GM23338 (cell line): ENCODE measurements around the gene LATS2. TPM values are rescaled to one million over a fixed set of nuclear protein-coding genes. Genes with fewer than 3 reads are reported as not detected.

Source experiments
- ATAC-seq: fragments of 200-7000 bp; cut with Tn5 transposase; 3 replicates; pipeline ENCODE4 v1.9.1; 2020
- DNase-seq: peaks from one replicate; pipeline ENCODE4 v3.0.0-alpha.2; 2015; ENCODE audit warnings: low spot score
- H2AFZ ChIP-seq: fragments of 200-600 bp; sonication (generic); 2 replicates; pipeline ENCODE4 v1.8.0; 2016; ENCODE audit warnings: antibody characterized with exemption, mild to moderate bottlenecking, moderate library complexity
- H3F3A ChIP-seq: fragments of 200-600 bp; sonication (generic); replicated peaks from 2 replicates; pipeline ENCODE4 v1.8.0; 2017; ENCODE audit warnings: antibody characterized with exemption, mixed run types, low read depth
- H3K27ac ChIP-seq: fragments of 200-600 bp; sonication (generic); 2 replicates; pipeline ENCODE4 v1.6.1; 2016; ENCODE audit warnings: low read depth
- H3K27me3 ChIP-seq: fragments of 200-600 bp; sonication (generic); 2 replicates; pipeline ENCODE4 v1.8.0; 2016; ENCODE audit warnings: mild to moderate bottlenecking, mixed run types, moderate library complexity; ENCODE audit not compliant: insufficient read depth
- H3K36me3 ChIP-seq: fragments of 200-600 bp; sonication (generic); 2 replicates; pipeline ENCODE4 v1.8.0; 2016; ENCODE audit warnings: mild to moderate bottlenecking; ENCODE audit not compliant: insufficient read depth
- H3K4me1 ChIP-seq: fragments of 200-600 bp; sonication (generic); 2 replicates; pipeline ENCODE4 v1.8.0; 2016; ENCODE audit warnings: mild to moderate bottlenecking, moderate library complexity; ENCODE audit not compliant: insufficient read depth
- H3K4me2 ChIP-seq: fragments of 200-600 bp; sonication (generic); 2 replicates; pipeline ENCODE4 v1.7.1; 2017; ENCODE audit warnings: mixed run types
- H3K4me3 ChIP-seq: fragments of 200-600 bp; sonication (generic); 2 replicates; pipeline ENCODE4 v1.6.1; 2016; ENCODE audit warnings: mixed run types
- H3K79me2 ChIP-seq: fragments of 200-600 bp; sonication (generic); replicated peaks from 2 replicates; pipeline ENCODE4 v1.8.0; 2017; ENCODE audit warnings: mild to moderate bottlenecking; ENCODE audit not compliant: insufficient read depth
- H3K9me2 ChIP-seq: fragments of 200-600 bp; sonication (generic); 2 replicates; pipeline ENCODE4 v1.8.0; 2017; ENCODE audit not compliant: insufficient read depth
- H4K20me1 ChIP-seq: fragments of 200-600 bp; sonication (generic); replicated peaks from 2 replicates; pipeline ENCODE4 v1.8.0; 2017; ENCODE audit warnings: mild to moderate bottlenecking; ENCODE audit not compliant: insufficient read depth
- H3K27ac Mint-ChIP-seq: 2 replicates; pipeline ENCODE4 v1.8.0; 2020; ENCODE audit warnings: inconsistent platforms, mild to moderate bottlenecking, moderate library complexity, mixed read lengths
- H3K27me3 Mint-ChIP-seq: 3 replicates; pipeline ENCODE4 v1.8.0; 2022; ENCODE audit warnings: low read depth, mild to moderate bottlenecking, moderate library complexity, mixed read lengths, inconsistent platforms; ENCODE audit not compliant: insufficient read depth, poor library complexity
- H3K36me3 Mint-ChIP-seq: 3 replicates; pipeline ENCODE4 v1.8.0; 2021; ENCODE audit warnings: low read depth, mild to moderate bottlenecking, inconsistent platforms, moderate library complexity, mixed read lengths
- H3K4me1 Mint-ChIP-seq: 3 replicates; pipeline ENCODE4 v1.8.0; 2020; ENCODE audit warnings: mild to moderate bottlenecking, inconsistent platforms, mixed read lengths
- H3K4me3 Mint-ChIP-seq: 3 replicates; pipeline ENCODE4 v1.8.0; 2021; ENCODE audit warnings: moderate library complexity, mild to moderate bottlenecking, inconsistent platforms, mixed read lengths
- H3K9me3 Mint-ChIP-seq: 3 replicates; pipeline ENCODE4 v1.8.0; 2020; ENCODE audit warnings: moderate library complexity, mild to moderate bottlenecking, inconsistent platforms, mixed read lengths
- EZH2 ChIP-seq: fragments of 200-600 bp; sonication (generic); IDR thresholded peaks from one replicate; pipeline ENCODE4 v1.8.0; 2017; ENCODE audit warnings: antibody characterized with exemption, mild to moderate bottlenecking, low read depth; ENCODE audit not compliant: unreplicated experiment
- JUNB ChIP-seq: IDR thresholded peaks from one replicate; pipeline ENCODE4 v1.6.1; 2016; ENCODE audit warnings: antibody characterized with exemption; ENCODE audit not compliant: unreplicated experiment
- NANOG ChIP-seq: IDR thresholded peaks from 2 replicates; pipeline ENCODE4 v1.6.1; 2016; ENCODE audit warnings: antibody characterized with exemption, borderline replicate concordance
- ZNF114 ChIP-seq: fragments of 250-450 bp; sonication (Bioruptor Pico); IDR thresholded peaks from 2 replicates; pipeline ENCODE4 v1.5.0; 2020; ENCODE audit warnings: mild to moderate bottlenecking, moderate library complexity
- polyA plus RNA-seq: library from polyadenylated mRNA; unstranded; fragments of >200 nt; fragmentation: Nextera tagmentation; extraction: Ambion mirVana; gene quantifications from 2 replicates; pipeline ENCODE4 v1.2.1, GENCODE V29; 2016
- total RNA-seq: library from RNA; depleted of rRNA; stranded (reverse); fragments of >200 nt; shearing (Covaris generic); gene quantifications from 2 replicates; pipeline ENCODE4 v1.2.3, GENCODE V29; 2014
- TF ChIP-seq, protein P1 (sequence below), 2 experiments: fragments of 200-600 bp in 1 of 2; sonication (generic) in 1 of 2; conservative IDR thresholded peaks; 2 replicates each; pipeline versions ENCODE4 v1.5.1 to v1.6.1; 2016 to 2017; ENCODE audit warnings: antibody characterized with exemption in 2 of 2, low read depth in 2 of 2, mild to moderate bottlenecking in 2 of 2, moderate library complexity in 1 of 2
- TF ChIP-seq, protein P2 (sequence below): IDR thresholded peaks from 2 replicates; pipeline ENCODE4 v1.6.1; 2016; ENCODE audit warnings: antibody characterized with exemption
- TF ChIP-seq, protein P3 (sequence below): fragments of 250-450 bp; sonication (Bioruptor Pico); IDR thresholded peaks from 2 replicates; pipeline ENCODE4 v1.5.0; 2020; ENCODE audit warnings: mild to moderate bottlenecking, moderate library complexity

LATS2 gene
- total and polyA plus RNA-seq, 2 experiments from 2014 or later: 10.5 to 25.4 TPM

DNA sequence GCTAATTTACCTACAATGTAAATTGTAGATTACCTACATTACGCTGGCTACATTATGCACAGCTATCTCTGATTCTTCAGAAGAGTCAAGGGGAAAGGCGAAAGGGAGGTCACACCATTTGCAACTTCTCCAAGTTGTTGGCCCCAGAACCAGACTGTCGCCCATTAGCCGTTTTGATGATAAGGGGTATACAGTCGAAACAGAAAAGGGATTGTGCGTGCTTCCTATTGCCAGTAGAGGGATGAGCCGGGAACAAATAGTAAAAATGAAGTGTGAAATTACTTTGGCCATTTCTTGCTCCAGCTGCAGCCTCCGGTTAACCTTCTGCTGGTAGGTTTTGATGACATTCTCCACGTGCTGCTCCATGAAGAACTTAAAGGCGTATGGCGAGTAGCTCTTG, 73.8 kb downstream of the LATS2 start:
- peaks cover 9% of the 10 kb centered on the region for H4K20me1 ChIP-seq
- no peak overlapping the region for H3K27ac ChIP-seq
- no peak overlapping the region for H3K4me3 Mint-ChIP-seq
- ATAC-seq (no peak), DNase-seq (no peak)
- TF ChIP-seq, protein P1, sequence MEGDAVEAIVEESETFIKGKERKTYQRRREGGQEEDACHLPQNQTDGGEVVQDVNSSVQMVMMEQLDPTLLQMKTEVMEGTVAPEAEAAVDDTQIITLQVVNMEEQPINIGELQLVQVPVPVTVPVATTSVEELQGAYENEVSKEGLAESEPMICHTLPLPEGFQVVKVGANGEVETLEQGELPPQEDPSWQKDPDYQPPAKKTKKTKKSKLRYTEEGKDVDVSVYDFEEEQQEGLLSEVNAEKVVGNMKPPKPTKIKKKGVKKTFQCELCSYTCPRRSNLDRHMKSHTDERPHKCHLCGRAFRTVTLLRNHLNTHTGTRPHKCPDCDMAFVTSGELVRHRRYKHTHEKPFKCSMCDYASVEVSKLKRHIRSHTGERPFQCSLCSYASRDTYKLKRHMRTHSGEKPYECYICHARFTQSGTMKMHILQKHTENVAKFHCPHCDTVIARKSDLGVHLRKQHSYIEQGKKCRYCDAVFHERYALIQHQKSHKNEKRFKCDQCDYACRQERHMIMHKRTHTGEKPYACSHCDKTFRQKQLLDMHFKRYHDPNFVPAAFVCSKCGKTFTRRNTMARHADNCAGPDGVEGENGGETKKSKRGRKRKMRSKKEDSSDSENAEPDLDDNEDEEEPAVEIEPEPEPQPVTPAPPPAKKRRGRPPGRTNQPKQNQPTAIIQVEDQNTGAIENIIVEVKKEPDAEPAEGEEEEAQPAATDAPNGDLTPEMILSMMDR (conservative IDR thresholded peaks at IDR 0.05; ENCODE audit: low read depth in 2 of 2): no peak
- TF ChIP-seq, protein P2, sequence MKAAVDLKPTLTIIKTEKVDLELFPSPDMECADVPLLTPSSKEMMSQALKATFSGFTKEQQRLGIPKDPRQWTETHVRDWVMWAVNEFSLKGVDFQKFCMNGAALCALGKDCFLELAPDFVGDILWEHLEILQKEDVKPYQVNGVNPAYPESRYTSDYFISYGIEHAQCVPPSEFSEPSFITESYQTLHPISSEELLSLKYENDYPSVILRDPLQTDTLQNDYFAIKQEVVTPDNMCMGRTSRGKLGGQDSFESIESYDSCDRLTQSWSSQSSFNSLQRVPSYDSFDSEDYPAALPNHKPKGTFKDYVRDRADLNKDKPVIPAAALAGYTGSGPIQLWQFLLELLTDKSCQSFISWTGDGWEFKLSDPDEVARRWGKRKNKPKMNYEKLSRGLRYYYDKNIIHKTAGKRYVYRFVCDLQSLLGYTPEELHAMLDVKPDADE: no peak
- TF ChIP-seq ZNF114 (CRISPR knock-in tag) (no peak), NANOG (no peak), EZH2 (no peak), JUNB (no peak)
- TF ChIP-seq, protein P3, sequence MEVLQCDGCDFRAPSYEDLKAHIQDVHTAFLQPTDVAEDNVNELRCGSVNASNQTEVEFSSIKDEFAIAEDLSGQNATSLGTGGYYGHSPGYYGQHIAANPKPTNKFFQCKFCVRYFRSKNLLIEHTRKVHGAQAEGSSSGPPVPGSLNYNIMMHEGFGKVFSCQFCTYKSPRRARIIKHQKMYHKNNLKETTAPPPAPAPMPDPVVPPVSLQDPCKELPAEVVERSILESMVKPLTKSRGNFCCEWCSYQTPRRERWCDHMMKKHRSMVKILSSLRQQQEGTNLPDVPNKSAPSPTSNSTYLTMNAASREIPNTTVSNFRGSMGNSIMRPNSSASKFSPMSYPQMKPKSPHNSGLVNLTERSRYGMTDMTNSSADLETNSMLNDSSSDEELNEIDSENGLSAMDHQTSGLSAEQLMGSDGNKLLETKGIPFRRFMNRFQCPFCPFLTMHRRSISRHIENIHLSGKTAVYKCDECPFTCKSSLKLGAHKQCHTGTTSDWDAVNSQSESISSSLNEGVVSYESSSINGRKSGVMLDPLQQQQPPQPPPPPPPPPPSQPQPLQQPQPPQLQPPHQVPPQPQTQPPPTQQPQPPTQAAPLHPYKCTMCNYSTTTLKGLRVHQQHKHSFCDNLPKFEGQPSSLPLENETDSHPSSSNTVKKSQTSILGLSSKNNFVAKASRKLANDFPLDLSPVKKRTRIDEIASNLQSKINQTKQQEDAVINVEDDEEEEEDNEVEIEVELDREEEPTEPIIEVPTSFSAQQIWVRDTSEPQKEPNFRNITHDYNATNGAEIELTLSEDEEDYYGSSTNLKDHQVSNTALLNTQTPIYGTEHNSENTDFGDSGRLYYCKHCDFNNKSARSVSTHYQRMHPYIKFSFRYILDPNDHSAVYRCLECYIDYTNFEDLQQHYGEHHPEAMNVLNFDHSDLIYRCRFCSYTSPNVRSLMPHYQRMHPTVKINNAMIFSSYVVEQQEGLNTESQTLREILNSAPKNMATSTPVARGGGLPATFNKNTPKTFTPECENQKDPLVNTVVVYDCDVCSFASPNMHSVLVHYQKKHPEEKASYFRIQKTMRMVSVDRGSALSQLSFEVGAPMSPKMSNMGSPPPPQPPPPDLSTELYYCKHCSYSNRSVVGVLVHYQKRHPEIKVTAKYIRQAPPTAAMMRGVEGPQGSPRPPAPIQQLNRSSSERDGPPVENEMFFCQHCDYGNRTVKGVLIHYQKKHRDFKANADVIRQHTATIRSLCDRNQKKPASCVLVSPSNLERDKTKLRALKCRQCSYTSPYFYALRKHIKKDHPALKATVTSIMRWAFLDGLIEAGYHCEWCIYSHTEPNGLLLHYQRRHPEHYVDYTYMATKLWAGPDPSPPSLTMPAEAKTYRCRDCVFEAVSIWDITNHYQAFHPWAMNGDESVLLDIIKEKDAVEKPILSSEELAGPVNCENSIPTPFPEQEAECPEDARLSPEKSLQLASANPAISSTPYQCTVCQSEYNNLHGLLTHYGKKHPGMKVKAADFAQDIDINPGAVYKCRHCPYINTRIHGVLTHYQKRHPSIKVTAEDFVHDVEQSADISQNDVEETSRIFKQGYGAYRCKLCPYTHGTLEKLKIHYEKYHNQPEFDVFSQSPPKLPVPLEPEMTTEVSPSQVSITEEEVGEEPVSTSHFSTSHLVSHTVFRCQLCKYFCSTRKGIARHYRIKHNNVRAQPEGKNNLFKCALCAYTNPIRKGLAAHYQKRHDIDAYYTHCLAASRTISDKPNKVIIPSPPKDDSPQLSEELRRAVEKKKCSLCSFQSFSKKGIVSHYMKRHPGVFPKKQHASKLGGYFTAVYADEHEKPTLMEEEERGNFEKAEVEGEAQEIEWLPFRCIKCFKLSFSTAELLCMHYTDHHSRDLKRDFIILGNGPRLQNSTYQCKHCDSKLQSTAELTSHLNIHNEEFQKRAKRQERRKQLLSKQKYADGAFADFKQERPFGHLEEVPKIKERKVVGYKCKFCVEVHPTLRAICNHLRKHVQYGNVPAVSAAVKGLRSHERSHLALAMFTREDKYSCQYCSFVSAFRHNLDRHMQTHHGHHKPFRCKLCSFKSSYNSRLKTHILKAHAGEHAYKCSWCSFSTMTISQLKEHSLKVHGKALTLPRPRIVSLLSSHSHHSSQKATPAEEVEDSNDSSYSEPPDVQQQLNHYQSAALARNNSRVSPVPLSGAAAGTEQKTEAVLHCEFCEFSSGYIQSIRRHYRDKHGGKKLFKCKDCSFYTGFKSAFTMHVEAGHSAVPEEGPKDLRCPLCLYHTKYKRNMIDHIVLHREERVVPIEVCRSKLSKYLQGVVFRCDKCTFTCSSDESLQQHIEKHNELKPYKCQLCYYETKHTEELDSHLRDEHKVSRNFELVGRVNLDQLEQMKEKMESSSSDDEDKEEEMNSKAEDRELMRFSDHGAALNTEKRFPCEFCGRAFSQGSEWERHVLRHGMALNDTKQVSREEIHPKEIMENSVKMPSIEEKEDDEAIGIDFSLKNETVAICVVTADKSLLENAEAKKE: no peak
- H3K27me3 ChIP-seq: no peaks in the 10 kb centered on the region
- H2AFZ ChIP-seq: no peak overlapping the region
- 0 out of 2 replicates have a peak, but pooled peaks cover 5% of the 10 kb centered on the region for H3F3A ChIP-seq
- H3K36me3 ChIP-seq: peaks cover 20% of the 10 kb centered on the region; the same call in 1 of the 2 replicates
- H3K27me3 Mint-ChIP-seq: no peaks in the 10 kb centered on the region
- no peak overlapping the region for H3K4me3 ChIP-seq
- peaks cover 59% of the 10 kb centered on the region for H3K79me2 ChIP-seq
- H3K4me1 Mint-ChIP-seq: peaks cover 12% of the 10 kb centered on the region
- H3K9me2 ChIP-seq: no peaks in the 10 kb centered on the region
- peaks cover 57% of the 10 kb centered on the region for H3K36me3 Mint-ChIP-seq
- H3K4me2 ChIP-seq: no peak overlapping the region
- no peaks in the 10 kb centered on the region for H3K4me1 ChIP-seq
- H3K9me3 Mint-ChIP-seq: no peaks in the 10 kb centered on the region
- no peak overlapping the region for H3K27ac Mint-ChIP-seq
